ENCODE data around the gene MAP3K20.

DNA sequence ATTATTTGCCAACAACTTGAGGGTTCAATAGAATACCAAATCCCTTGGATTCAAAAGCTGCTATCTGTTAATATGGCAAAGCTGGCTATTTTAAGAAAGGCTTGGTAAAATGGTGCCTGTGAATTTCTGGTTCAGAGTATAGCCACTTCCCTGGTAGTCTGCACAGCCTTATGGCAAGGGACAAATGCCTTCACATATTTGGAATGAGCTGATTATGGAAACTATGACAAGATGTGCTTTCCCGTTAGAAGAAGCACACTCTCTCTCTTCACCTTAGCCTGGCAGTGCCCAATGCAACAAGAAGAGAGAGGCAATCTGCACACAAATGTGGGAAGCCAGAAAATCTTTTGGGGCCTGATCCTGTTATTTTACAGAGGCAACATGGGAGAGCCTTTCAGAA, 47.5 kb upstream of the MAP3K20 start:
- TF ChIP-seq MXD4 (CRISPR knock-in tag; IDR thresholded peaks at IDR 0.05; ENCODE audit: borderline replicate concordance) (no peak), CTCF (IDR thresholded peaks at IDR 0.05) (no peak), TEAD4 (CRISPR knock-in tag; IDR thresholded peaks at IDR 0.05) (no peak), FOXK1 (CRISPR knock-in tag; IDR thresholded peaks at IDR 0.05) (no peak), FOXJ3 (CRISPR knock-in tag; IDR thresholded peaks at IDR 0.05; ENCODE audit: borderline replicate concordance) (no peak), IRF2 (CRISPR knock-in tag; IDR thresholded peaks at IDR 0.05; ENCODE audit: borderline replicate concordance, low read depth) (no peak), FOXP4 (CRISPR knock-in tag; IDR thresholded peaks at IDR 0.05) (no peak), E2F5 (CRISPR knock-in tag; IDR thresholded peaks at IDR 0.05) (no peak)

Measured in WTC11 (cell line).